ENCODE data around the gene CNTN2.

CNTN2 gene

DNA sequence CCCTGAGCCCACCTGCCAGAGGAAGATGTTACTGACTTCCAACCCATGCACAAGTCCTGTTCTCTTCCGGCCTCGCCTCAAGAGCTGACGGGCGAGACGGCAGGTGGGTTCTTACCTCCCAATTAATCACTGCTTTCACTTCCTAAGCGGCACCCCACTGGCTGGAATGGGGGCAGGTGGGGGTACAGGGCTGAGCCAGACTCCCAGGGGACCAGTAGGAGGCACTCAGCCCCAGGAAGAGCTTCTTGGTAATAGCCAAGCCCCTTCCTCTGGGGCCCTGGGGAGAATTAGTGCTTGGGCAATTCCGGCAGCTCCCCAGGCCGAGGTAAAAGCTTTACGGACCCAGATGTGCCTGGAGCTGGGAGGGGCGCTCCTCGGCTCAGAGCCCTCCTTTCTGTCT lies 9.7 kb downstream of the CNTN2 start:
- DNase-seq (ENCODE audit: low read depth): no peak
- no peak overlapping the region for H3K4me3 ChIP-seq (ENCODE audit: low read depth, low read length)
- TF ChIP-seq, protein P1, sequence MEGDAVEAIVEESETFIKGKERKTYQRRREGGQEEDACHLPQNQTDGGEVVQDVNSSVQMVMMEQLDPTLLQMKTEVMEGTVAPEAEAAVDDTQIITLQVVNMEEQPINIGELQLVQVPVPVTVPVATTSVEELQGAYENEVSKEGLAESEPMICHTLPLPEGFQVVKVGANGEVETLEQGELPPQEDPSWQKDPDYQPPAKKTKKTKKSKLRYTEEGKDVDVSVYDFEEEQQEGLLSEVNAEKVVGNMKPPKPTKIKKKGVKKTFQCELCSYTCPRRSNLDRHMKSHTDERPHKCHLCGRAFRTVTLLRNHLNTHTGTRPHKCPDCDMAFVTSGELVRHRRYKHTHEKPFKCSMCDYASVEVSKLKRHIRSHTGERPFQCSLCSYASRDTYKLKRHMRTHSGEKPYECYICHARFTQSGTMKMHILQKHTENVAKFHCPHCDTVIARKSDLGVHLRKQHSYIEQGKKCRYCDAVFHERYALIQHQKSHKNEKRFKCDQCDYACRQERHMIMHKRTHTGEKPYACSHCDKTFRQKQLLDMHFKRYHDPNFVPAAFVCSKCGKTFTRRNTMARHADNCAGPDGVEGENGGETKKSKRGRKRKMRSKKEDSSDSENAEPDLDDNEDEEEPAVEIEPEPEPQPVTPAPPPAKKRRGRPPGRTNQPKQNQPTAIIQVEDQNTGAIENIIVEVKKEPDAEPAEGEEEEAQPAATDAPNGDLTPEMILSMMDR (IDR thresholded peaks at IDR 0.05; ENCODE audit: low read depth, low read length, missing control alignments): no peak
- in situ Hi-C loops (cut with HindIII; ENCODE audit: low sequenced_read_pairs): no loop called here

DNA sequence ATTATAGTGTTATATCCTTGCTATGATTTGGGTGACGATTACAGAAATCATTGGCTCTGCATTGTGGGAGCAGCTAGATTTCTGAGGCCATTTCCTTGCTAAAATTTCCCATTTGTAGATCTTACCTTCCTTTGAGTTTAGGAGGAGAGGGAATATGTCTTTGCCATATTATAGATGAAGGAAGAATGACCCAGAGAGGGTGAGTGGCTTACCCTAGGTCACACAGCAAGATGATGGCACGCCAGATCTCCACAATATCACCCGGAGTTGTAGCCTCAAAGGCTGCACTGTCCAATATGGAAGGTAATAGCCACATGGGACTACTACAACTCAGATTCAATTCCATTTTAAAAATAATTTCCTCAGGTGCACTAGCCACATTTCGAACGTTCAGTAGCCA lies 10.3 kb downstream of the CNTN2 start:
- no peak overlapping the region for H3K4me3 ChIP-seq (ENCODE audit: low read depth, low read length)
- no peak for DNase-seq (ENCODE audit: low read depth)
- in situ Hi-C loops (cut with HindIII; ENCODE audit: low sequenced_read_pairs): no loop called here
- TF ChIP-seq, protein P1 (IDR thresholded peaks at IDR 0.05; ENCODE audit: low read depth, low read length, missing control alignments): no peak

DNA sequence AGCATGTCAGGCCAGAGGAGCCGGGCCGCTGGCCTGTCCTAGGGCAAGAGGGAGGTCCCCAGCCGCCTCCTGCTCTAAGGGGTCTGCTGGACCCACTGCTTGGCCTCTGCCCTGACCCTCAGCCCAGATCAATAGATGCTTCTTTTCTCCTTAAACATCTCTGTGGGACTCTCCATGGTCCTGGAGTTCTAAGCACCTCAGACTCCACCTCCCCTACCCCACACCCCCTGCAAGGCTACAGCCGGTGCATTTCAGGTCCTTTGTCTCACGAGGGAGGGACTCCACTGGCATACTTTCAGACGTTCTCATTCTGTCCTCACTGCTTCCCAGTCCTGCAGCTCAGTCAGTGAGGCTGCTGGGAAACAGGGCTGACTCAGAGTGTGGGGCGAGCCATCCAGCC lies 11.0 kb downstream of the CNTN2 start:
- DNase-seq (ENCODE audit: low read depth): no peak
- no peak overlapping the region for H3K4me3 ChIP-seq (ENCODE audit: low read depth, low read length)
- in situ Hi-C loops (cut with HindIII; ENCODE audit: low sequenced_read_pairs): no loop called here
- TF ChIP-seq, protein P1 (IDR thresholded peaks at IDR 0.05; ENCODE audit: low read depth, low read length, missing control alignments): no peak

GRCh38 chr1:205056188-205056611 lies 13.2 kb downstream of the CNTN2 start:
- in situ Hi-C loops (cut with HindIII; ENCODE audit: low sequenced_read_pairs): loop anchor here (5.0 kb wide), 1 partner anchor 44 kb away; no protein-coding TSS in a partner anchor
- TF ChIP-seq, protein P1 (IDR thresholded peaks at IDR 0.05; ENCODE audit: low read depth, low read length, missing control alignments): no peak
- no peak for DNase-seq (ENCODE audit: low read depth)
- no peak overlapping the region for H3K4me3 ChIP-seq (ENCODE audit: low read depth, low read length)

- no peak for DNase-seq (ENCODE audit: low read depth)
- no peak overlapping the region for H3K4me3 ChIP-seq (ENCODE audit: low read depth, low read length)
- TF ChIP-seq, protein P1 (IDR thresholded peaks at IDR 0.05; ENCODE audit: low read depth, low read length, missing control alignments): no peak
- in situ Hi-C loops (cut with HindIII; ENCODE audit: low sequenced_read_pairs): loop anchor here (5.0 kb wide), 1 partner anchor 45 kb away; no protein-coding TSS in a partner anchor
These were observed 14.1 kb downstream of the CNTN2 start for GRCh38 chr1:205056956-205057568.

GRCh38 chr1:205057808-205058575 lies 15.0 kb downstream of the CNTN2 start:
- TF ChIP-seq, protein P1 (IDR thresholded peaks at IDR 0.05; ENCODE audit: low read depth, low read length, missing control alignments): no peak
- no peak overlapping the region for H3K4me3 ChIP-seq (ENCODE audit: low read depth, low read length)
- DNase-seq (ENCODE audit: low read depth): no peak
- in situ Hi-C loops (cut with HindIII; ENCODE audit: low sequenced_read_pairs): loop anchor here (5.0 kb wide), 1 partner anchor 46 kb away; no protein-coding TSS in a partner anchor
